Activated CD4-positive, alpha-beta T cell treated with anti-CD3 and anti-CD28 coated beads for 24 hours (primary cell): ENCODE measurements around the gene MTHFD1L.

Experiments used
- DNase-seq, 2 donors: peaks; one replicate each; pipeline ENCODE4 v3.0.0-alpha.2; 2020; ENCODE audit warnings: low read depth in 2 of 2

MTHFD1L gene

GRCh38 chr6:150934380-150934779 is 68.9 kb downstream of the MTHFD1L start:
- no peak for DNase-seq

GRCh38 chr6:150936021-150936555 is 70.6 kb downstream of the MTHFD1L start:
- DNase-seq, result no peak

GRCh38 chr6:150937132-150937906 is 71.8 kb downstream of the MTHFD1L start:
- no peak for DNase-seq

GRCh38 chr6:150939399-150939798 is 73.9 kb downstream of the MTHFD1L start:
- DNase-seq, result no peak

- DNase-seq, result no peak
These were observed 75.4 kb downstream of the MTHFD1L start for GRCh38 chr6:150940941-150941340.

- DNase-seq, result no peak
These were observed 84.0 kb downstream of the MTHFD1L start for GRCh38 chr6:150949526-150949925.

GRCh38 chr6:150953851-150954250 is 88.3 kb downstream of the MTHFD1L start:
- no peak for DNase-seq

GRCh38 chr6:150959166-150959565 is 93.7 kb downstream of the MTHFD1L start:
- no peak for DNase-seq

- DNase-seq, result no peak
These were observed 96.9 kb downstream of the MTHFD1L start for GRCh38 chr6:150962436-150962835.

- DNase-seq, result no peak
These were observed 99.3 kb downstream of the MTHFD1L start for GRCh38 chr6:150964765-150965164.

GRCh38 chr6:150966786-150967185 is 101.3 kb downstream of the MTHFD1L start:
- DNase-seq, result no peak

- no peak for DNase-seq
These were observed 101.9 kb downstream of the MTHFD1L start for GRCh38 chr6:150967381-150967780.

GRCh38 chr6:150967910-150968309 is 102.4 kb downstream of the MTHFD1L start:
- no peak for DNase-seq

- no peak for DNase-seq
These were observed 104.4 kb downstream of the MTHFD1L start for GRCh38 chr6:150969901-150970300.

GRCh38 chr6:150971219-150971618 is 105.7 kb downstream of the MTHFD1L start:
- no peak for DNase-seq

GRCh38 chr6:150975136-150975535 is 109.6 kb downstream of the MTHFD1L start:
- DNase-seq, result no peak

- DNase-seq, result no peak
These were observed 111.8 kb downstream of the MTHFD1L start for GRCh38 chr6:150977281-150977680.

GRCh38 chr6:150978624-150979023 is 113.1 kb downstream of the MTHFD1L start:
- no peak for DNase-seq

- DNase-seq, result no peak
These were observed 114.4 kb downstream of the MTHFD1L start for GRCh38 chr6:150979826-150980350.

GRCh38 chr6:150981095-150981494 is 115.6 kb downstream of the MTHFD1L start:
- DNase-seq, result no peak

- DNase-seq, result no peak
These were observed 116.2 kb downstream of the MTHFD1L start for GRCh38 chr6:150981669-150982068.

- DNase-seq, result peak in 1 of 2 donors; percentile 18
These were observed 121.9 kb downstream of the MTHFD1L start for GRCh38 chr6:150987371-150987828.

- DNase-seq, result no peak
These were observed 122.5 kb downstream of the MTHFD1L start for GRCh38 chr6:150987855-150988464.
